GM18508 (cell line): Measurements from ENCODE around the gene SEC22A.

ENCODE experiments used
- ATAC-seq: cut with Tn5 transposase; IDR thresholded peaks from one replicate; pipeline ENCODE4 v1.9.1; 2021; ENCODE audit warnings: moderate number of reproducible peaks; ENCODE audit not compliant: insufficient read depth, unreplicated experiment

Gene SEC22A

DNA sequence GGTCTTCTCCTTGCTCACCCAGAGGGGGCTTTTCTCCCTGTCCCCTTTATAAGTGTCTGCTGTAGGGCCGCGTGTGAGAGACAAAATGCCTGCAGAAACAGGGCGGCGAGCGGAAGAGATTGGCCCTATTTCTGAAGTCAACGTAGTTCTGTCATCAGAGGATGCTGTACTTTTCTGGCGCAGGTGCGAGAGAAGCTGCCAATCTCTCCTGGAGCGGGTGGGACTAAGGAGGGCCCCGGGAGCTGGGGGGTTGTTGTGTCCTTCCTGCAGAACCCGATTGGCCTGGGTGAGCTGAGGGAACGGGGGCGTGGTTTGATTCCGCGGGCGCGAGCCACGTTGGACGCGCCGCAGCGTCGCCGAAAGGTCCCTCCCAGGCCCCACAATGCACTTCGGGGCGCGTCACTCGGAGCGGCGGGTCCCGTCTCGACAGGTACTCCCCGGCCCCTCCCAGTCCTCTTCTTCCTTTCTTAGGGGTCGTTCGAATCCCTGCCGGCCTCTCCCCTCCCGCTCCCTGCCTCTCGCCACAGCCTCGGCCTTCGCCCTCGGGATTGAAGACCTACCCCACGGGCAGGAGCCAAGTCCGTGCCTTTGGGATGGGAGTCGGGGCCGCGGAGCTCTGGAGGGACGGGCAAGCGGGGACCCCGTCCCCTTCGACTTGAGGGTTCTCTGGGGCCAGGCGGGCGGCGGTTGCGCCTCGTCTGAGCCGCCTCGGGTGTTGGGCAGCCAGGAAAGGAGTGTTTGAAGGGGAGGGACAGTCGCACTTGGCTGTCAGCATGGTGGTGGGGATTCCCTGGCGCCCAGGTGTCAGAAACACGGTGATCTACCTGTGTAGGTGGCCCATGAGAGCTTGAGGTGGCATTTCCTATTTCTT, at the start of gene SEC22A:
Gene SEC22A, plus strand, starts transcription at position 387 of the 871 bp plus-strand sequence. CDS start 7,275 bp downstream, outside the sequence.
- ATAC-seq: peak; percentile 91

- no peak for ATAC-seq
These were observed 49.1 kb upstream of the SEC22A start for GRCh38 chr3:123152687-123153086.

DNA sequence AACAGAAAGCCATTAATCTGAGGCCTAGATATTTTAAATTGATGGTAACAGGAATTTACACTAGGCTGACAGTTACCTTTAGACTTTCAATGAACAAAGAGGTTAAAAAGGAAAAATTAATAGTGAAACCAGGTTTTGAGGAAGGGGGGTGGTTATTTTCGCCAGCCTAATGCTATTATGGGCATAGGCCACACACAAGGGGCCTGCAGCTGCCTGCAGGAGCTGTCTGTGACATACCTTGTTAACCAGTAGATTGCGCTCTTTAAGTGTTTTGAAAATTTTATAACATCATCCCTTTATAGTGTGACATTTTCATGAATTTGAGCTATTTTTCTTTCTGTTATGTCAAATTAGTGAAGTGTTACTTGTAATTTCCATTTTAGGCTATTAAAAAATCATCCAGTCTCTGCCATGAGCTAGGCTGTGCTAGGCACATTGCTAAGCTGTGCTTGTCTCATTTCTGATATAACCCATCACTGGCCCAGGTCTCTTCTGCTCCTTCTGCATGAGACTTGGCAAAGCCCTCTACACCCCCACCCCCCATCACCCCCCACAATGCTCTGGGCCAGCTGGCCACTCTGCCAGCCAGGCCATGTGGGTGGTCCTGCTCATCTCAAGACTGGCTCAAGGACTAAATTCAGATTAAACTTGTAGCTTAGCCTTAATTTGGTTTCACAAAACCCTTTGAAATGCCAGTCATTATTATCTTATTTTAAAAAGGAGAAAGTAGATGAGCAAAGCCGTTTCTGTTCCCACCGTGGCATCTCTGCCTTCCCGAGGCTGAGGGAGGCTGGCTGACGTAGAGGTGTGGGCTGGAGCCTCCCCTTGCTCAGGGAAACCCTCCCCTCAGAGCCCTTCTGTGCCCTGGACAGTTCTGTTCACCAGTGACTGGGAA, 48.4 kb upstream of the SEC22A start:
- ATAC-seq: no peak

DNA sequence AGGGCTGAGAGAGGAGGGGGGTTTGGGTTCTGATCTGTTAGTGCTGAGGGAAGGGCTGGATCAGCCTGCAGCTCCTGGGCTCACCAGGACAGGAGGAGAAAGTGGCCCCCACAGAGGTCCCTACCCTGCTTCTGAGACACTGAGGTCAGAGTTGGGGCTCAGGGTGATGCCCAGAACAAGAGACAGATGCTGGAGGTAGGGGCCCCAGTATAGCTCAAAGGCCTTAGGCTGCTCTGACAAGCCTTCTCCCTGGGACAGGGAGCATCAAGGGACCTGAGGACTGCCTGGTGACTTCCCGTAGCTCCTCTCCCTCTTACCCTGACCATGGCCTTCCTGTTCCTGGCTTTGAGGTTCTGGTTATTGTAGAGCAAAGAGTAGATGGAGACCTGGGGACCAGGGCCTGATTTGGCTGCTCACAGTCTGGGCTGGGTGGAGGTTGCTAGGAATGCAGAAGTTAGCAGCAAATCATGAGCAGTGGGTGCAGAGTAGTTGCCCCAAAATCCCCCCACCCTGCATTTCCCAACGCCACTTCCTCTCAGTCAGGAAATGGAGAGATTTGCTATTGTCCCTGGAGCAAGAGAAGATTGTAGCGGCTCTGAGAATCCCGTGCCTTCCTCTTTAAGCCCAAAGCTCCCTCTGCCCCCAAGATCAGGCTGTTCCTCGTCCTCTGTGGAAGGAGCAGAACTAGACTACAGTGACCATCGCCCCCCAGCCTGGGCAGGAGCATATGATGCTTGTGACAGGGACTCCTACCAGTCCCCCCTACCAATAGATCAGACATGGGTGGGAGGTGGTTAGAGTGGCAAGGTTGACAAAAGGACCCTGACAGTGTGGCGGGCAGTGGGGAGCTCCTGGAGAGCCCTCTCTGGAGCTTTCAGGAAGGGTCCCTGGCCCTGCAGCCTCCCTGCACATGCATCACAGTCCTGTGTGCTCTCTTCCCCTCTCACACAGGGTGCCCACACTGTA, 47.4 kb upstream of the SEC22A start:
- ATAC-seq: no peak

GRCh38 chr3:123155471-123156011, 46.2 kb upstream of the SEC22A start:
- no peak for ATAC-seq

DNA sequence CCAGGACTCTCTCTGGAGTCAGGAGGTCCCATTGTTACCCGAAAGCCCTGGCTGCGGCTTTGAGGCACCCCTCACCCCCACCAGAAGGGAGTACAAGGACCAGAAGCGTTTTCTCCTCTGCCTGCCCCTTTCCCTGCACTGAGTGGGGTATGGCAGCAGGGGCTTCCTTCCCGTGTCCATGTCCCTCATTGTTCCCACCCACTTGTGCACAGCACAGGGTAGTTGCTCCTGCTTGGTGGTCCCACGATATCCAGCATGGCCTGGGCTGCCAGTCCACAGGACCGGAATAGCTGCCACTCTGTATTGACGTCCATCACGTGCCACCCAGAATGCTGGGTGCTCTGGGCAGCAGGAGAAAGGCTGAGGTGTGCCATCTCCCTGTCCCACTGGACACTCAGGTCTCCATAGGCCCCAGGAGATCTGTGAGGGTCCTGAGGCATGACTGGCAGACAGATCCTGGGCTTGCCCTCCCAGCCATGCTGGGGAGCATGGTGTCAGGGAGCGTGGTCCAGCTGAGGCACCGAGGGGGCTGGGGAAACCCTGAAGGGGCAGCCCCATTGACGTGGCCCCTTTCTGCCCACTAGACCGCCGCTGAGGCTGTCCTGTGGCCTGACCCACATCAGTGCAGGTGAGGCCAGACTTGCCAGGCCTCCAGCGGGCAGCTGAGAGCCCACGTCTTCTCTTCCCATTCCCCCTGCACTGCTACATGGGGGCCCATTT, 45.3 kb upstream of the SEC22A start:
- ATAC-seq: no peak

DNA sequence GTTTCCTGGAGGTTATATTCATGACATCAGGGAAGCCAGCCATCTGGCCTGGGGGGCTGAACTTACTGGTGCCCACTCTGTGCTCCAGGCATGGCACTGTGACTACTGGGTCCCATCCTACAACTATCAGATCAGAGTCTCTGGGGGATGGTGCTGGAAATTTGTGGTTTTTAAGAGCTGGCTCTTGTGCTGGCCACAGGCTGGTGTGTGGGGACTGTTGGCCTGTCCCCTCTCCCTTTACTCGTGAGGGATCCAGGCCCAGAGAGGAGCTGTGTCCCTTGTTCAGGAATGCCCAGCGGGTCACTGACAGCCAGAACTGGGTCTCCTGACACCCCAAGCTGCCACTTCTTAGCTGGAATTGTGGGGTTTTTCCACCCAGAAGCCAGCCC, 44.5 kb upstream of the SEC22A start:
- ATAC-seq: no peak

GRCh38 chr3:123157598-123158287, 44.0 kb upstream of the SEC22A start:
- no peak for ATAC-seq

DNA sequence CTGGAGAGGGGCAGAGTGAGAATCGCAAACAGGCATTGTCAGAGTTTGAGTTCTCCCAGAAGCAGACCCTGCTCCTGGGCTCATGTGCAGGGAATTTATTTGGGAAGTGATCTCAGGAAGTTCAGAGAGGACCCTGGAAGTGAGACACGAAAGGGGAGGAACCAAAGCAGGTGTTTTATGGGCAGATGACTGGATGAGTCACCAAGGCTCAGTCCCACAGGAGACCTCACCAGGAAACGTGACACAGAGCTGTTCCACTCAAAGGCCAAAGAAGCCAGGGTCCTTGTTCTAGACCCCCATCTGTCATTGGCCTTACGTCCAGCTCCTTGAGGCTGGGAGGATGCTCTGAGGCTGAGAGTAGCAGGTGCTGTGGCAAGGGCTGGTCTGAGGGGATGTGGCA, 43.4 kb upstream of the SEC22A start:
- ATAC-seq: no peak

- no peak for ATAC-seq
These were observed 42.8 kb upstream of the SEC22A start for GRCh38 chr3:123158899-123159390.

DNA sequence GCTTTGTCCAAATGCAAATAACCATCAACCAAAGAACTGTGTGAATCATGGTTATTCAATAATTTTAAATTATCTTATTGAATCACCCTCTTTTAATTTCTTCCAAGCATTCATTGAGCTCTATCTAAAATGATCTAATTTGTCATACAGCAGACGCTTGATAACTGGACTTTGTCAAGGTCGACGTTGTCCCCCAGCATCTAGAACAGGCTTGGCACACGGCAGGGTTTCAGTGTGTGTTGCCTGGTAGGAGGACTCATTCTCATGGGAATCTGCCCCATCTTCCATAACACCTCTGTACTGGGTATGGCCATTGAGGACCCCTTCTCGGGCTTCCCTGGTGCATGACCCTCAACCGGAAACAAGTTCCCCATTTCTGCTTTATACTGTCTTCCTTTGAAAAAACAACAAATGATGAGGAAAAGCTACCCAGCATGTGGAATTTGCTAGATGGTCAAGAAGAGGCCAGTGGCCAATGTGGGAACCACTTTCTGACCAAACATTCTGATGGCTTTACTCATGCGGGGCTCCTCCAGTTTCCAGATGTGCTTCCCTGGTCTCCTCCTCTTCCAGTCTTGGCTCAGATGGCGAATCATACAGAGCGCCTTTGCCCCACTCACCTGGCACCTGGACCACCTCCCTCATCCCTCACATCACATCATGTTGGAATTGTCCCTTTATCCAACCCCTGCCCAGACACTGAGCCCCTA, 41.7 kb upstream of the SEC22A start:
- no peak for ATAC-seq

DNA sequence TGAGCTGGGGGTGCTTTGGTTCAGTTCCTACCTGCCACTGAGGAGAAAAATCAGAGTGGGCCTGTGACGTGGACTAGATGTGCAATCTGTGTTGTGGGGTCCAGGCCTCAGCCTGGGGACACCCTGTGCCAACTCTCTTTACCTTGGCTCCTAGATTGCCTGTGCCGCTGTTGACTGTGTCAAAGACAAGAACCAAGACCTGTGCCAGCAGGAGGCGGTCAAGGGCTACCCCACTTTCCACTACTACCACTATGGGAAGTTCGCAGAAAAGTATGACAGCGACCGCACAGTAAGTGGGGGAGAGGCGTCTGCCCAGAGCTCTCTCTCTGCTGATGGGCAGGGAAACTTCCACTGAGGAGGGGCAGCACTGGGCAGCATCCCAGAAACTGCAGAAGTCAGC, 40.6 kb upstream of the SEC22A start:
- ATAC-seq: no peak

GRCh38 chr3:123163141-123163540, 38.6 kb upstream of the SEC22A start:
- ATAC-seq: no peak

- no peak for ATAC-seq
These were observed 36.6 kb upstream of the SEC22A start for GRCh38 chr3:123165163-123165562.

- no peak for ATAC-seq
These were observed 34.1 kb upstream of the SEC22A start for GRCh38 chr3:123167686-123168085.

GRCh38 chr3:123168122-123168521, 33.6 kb upstream of the SEC22A start:
- no peak for ATAC-seq

- ATAC-seq: no peak
These were observed 33.1 kb upstream of the SEC22A start for GRCh38 chr3:123168605-123169004.

GRCh38 chr3:123169492-123169929, 32.2 kb upstream of the SEC22A start:
- no peak for ATAC-seq
